HCT116 (cell line): ENCODE measurements around the gene LPO. TPM values are rescaled to one million over a fixed set of nuclear protein-coding genes. Genes with fewer than 3 reads are reported as not detected.

Experiments
- ATAC-seq: fragments of 200-7000 bp; cut with Tn5 transposase; 2 replicates; pipeline ENCODE4 v1.9.1; 2020; ENCODE audit warnings: mild to moderate bottlenecking, moderate library complexity
- BruUV-seq: library from RNA; stranded (reverse); fragments of 400-500 nt; replicated peaks from 2 replicates; lab custom pipeline; 2021; lab: Mats Ljungman, UMichigan
- CTCF ChIA-PET: fragments of 300-600 bp; sonication (Branson Sonifier 250); formaldehyde crosslinking; loops from one replicate; lab custom pipeline; 2021; ENCODE audit warnings: antibody characterized with exemption; lab: Charles Lee
- POLR2A ChIA-PET: fragments of 300-600, 350-600 bp; sonication (Branson Sonifier 250); formaldehyde crosslinking; loops from one replicate; lab custom pipeline; 2021; ENCODE audit warnings: antibody characterized with exemption; lab: Charles Lee
- RAD21 ChIA-PET, 2 experiments: fragments of 300-600 bp; sonication (Branson Sonifier 250); formaldehyde crosslinking; loops; one replicate each; lab custom pipeline; 2023; ENCODE audit warnings: low total read pairs in 2 of 2; ENCODE audit not compliant: uncharacterized antibody in 2 of 2, unreplicated experiment in 2 of 2, low non-redundant PET in 1 of 2; lab: Charles Lee
- DNase-seq: peaks from one replicate; pipeline ENCODE4 v3.0.0-alpha.2; 2010; ENCODE audit warnings: low read depth, low spot score
- H2AFZ ChIP-seq: fragments of 200-600 bp; shearing (Covaris generic), sonication (generic); 2 replicates; pipeline ENCODE4 v1.6.1; 2017; ENCODE audit warnings: low read depth, mixed run types, mixed read lengths, antibody characterized with exemption, low read length; ENCODE audit not compliant: poor library complexity, severe bottlenecking
- H3K27ac ChIP-seq: 2 replicates; pipeline ENCODE4 v1.5.1; 2012; ENCODE audit warnings: low read depth, low read length
- H3K27me3 ChIP-seq: fragments of 200-600 bp; sonication (generic); 2 replicates; pipeline ENCODE4 v1.6.1; 2016; ENCODE audit warnings: mixed run types, low read length, mixed read lengths; ENCODE audit not compliant: insufficient read depth
- H3K36me3 ChIP-seq, 2 experiments: fragments of 200-500 bp in 1 of 2; fragments of 200-600 bp in 1 of 2; sonication (Bioruptor generic) in 1 of 2; sonication (generic) in 1 of 2; 2 replicates each; pipeline versions ENCODE4 v1.5.1 to v1.6.1; 2014 to 2016; ENCODE audit warnings: low read length in 2 of 2, inconsistent platforms in 1 of 2, mixed read lengths in 1 of 2, mixed run types in 1 of 2; ENCODE audit not compliant: insufficient read depth in 2 of 2, control insufficient read depth in 1 of 2
- H3K4me1 ChIP-seq, 2 experiments: fragments of 200-600 bp in 1 of 2; sonication (generic) in 1 of 2; 2 replicates each; pipeline versions ENCODE4 v1.5.1 to v1.6.1; 2012 to 2017; ENCODE audit warnings: low read length in 2 of 2, inconsistent platforms in 1 of 2, mild to moderate bottlenecking in 1 of 2, mixed read lengths in 1 of 2, mixed run types in 1 of 2, moderate library complexity in 1 of 2; ENCODE audit not compliant: insufficient read depth in 2 of 2, control insufficient read depth in 1 of 2
- H3K4me2 ChIP-seq: fragments of 200-600 bp; sonication (generic); 2 replicates; pipeline ENCODE4 v1.6.1; 2017; ENCODE audit warnings: mixed run types, low read length, mixed read lengths
- H3K4me3 ChIP-seq, 2 experiments: fragments of 200-600 bp in 1 of 2; sonication (generic) in 1 of 2; replicated peaks in 1 of 2; 2 replicates each; pipeline ENCODE4 v1.5.1; 2011 to 2016; ENCODE audit warnings: low read length in 2 of 2, control low read depth in 1 of 2, low read depth in 1 of 2, mild to moderate bottlenecking in 1 of 2, mixed read lengths in 1 of 2, mixed run types in 1 of 2
- H3K79me2 ChIP-seq: fragments of 200-600 bp; sonication (generic); 2 replicates; pipeline ENCODE4 v1.6.1; 2017; ENCODE audit warnings: mild to moderate bottlenecking, mixed run types, low read length, moderate library complexity, mixed read lengths; ENCODE audit not compliant: insufficient read depth
- H3K9ac ChIP-seq: fragments of 200-600 bp; sonication (generic); 2 replicates; pipeline ENCODE4 v1.6.1; 2016; ENCODE audit warnings: low read length, mixed read lengths
- H3K9me2 ChIP-seq: fragments of 200-600 bp; sonication (generic), shearing (Covaris generic); 2 replicates; pipeline ENCODE4 v1.6.1; 2017; ENCODE audit warnings: mixed run types, mild to moderate bottlenecking, moderate library complexity; ENCODE audit not compliant: insufficient read depth
- H3K9me3 ChIP-seq, 2 experiments: fragments of 200-500 bp in 1 of 2; fragments of 200-600 bp in 1 of 2; sonication (Bioruptor generic) in 1 of 2; sonication (generic) in 1 of 2; 2 replicates each; pipeline ENCODE4 v1.6.1; 2014 to 2017; ENCODE audit warnings: low read length in 2 of 2, mixed read lengths in 2 of 2, inconsistent platforms in 1 of 2, low read depth in 1 of 2, mild to moderate bottlenecking in 1 of 2, mixed run types in 1 of 2, moderate library complexity in 1 of 2; ENCODE audit not compliant: control insufficient read depth in 1 of 2, insufficient read depth in 1 of 2
- H4K20me1 ChIP-seq: fragments of 200-600 bp; sonication (generic), shearing (Covaris generic); 2 replicates; pipeline ENCODE4 v1.6.1; 2017; ENCODE audit warnings: mixed run types, mild to moderate bottlenecking, moderate library complexity; ENCODE audit not compliant: insufficient read depth
- CBX3 ChIP-seq: IDR thresholded peaks from 2 replicates; pipeline ENCODE4 v1.6.1; 2012; ENCODE audit warnings: low read depth
- CEBPB ChIP-seq: IDR thresholded peaks from 2 replicates; pipeline ENCODE4 v1.6.1; 2012; ENCODE audit warnings: low read depth
- EGR1 ChIP-seq: IDR thresholded peaks from 2 replicates; pipeline ENCODE4 v1.6.1; 2012; ENCODE audit warnings: low read depth
- EZH2 ChIP-seq: fragments of 200-600 bp; sonication (generic); IDR thresholded peaks from 2 replicates; pipeline ENCODE4 v1.6.1; 2017; ENCODE audit warnings: antibody characterized with exemption, mixed run types
- POLR2AphosphoS5 ChIP-seq: IDR thresholded peaks from 2 replicates; pipeline ENCODE4 v1.6.1; 2011; ENCODE audit warnings: mild to moderate bottlenecking, low read depth, low read length, moderate library complexity
- RAD21 ChIP-seq: IDR thresholded peaks from 2 replicates; pipeline ENCODE4 v1.6.1; 2012; ENCODE audit warnings: low read depth, mild to moderate bottlenecking
- SIN3A ChIP-seq: IDR thresholded peaks from 2 replicates; pipeline ENCODE4 v1.6.1; 2012; ENCODE audit warnings: low read depth
- YY1 ChIP-seq: IDR thresholded peaks from 2 replicates; pipeline ENCODE4 v1.6.1; 2011; ENCODE audit warnings: low read length, low read depth, moderate library complexity, mild to moderate bottlenecking; ENCODE audit not compliant: insufficient replicate concordance; ENCODE audit errors: extremely low read depth
- ZFX ChIP-seq: fragments of 450-650 bp; IDR thresholded peaks from 2 replicates; pipeline ENCODE4 v1.6.1; 2017
- ZNF274 ChIP-seq: fragments of 200-500 bp; sonication (Bioruptor generic); IDR thresholded peaks from 2 replicates; pipeline ENCODE4 v1.6.1; 2014; ENCODE audit warnings: mild to moderate bottlenecking, low read depth, low read length, inconsistent platforms
- intact Hi-C: fragments of 100-400 bp; cut with micrococcal nuclease; formaldehyde crosslinking; loops from 2 replicates; pipeline ENCODE4 v1.10.0; 2022
- total RNA-seq: library from RNA; stranded (reverse); gene quantifications from one replicate; pipeline ENCODE4 v1.2.1, GENCODE V29; 2021; ENCODE audit not compliant: unreplicated experiment
- TF ChIP-seq, protein P1 (sequence below): IDR thresholded peaks from 2 replicates; pipeline ENCODE4 v1.6.1; 2012
- TF ChIP-seq, protein P2 (sequence below), 3 experiments: fragments of 200-600 bp in 1 of 3; sonication (generic) in 1 of 3; IDR thresholded peaks in 2 of 3; conservative IDR thresholded peaks in 1 of 3; 2 replicates each; pipeline ENCODE4 v1.5.1; 2012 to 2017; ENCODE audit warnings: low read depth in 2 of 3, low read length in 2 of 3, antibody characterized with exemption in 1 of 3, borderline replicate concordance in 1 of 3, control low read depth in 1 of 3, mild to moderate bottlenecking in 1 of 3, mixed read lengths in 1 of 3, mixed run types in 1 of 3, moderate library complexity in 1 of 3; ENCODE audit not compliant: insufficient read depth in 1 of 3
- TF ChIP-seq, protein P3 (sequence below): IDR thresholded peaks from 2 replicates; pipeline ENCODE4 v1.6.1; 2012; ENCODE audit warnings: low read depth

The LPO gene
- total RNA-seq, 1 experiment from 2014 or later = not detected

DNA sequence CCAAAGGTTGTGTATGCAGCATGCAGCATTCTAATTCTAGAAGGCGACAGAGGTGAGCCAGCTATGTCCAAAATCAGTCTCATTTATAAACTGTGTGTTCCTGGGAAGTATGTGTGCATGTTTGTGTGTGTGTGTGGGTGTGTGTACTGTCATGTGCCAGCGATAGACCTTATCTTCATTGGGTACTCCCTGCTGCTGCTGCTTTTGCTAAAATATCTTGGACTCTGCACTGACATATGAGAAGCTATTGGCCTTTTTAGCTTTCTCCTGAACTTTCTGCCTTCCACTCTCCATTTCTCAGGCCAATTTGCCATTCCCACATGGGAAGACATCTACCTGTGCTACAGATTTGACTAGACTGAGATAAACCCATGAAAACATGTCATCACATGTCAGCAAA is 2.0 kb upstream of the LPO start:
- intact Hi-C loops = no loop called here
- TF ChIP-seq YY1 = no peak
- TF ChIP-seq, protein P1, sequence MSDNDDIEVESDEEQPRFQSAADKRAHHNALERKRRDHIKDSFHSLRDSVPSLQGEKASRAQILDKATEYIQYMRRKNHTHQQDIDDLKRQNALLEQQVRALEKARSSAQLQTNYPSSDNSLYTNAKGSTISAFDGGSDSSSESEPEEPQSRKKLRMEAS = no peak
- TF ChIP-seq, protein P2, sequence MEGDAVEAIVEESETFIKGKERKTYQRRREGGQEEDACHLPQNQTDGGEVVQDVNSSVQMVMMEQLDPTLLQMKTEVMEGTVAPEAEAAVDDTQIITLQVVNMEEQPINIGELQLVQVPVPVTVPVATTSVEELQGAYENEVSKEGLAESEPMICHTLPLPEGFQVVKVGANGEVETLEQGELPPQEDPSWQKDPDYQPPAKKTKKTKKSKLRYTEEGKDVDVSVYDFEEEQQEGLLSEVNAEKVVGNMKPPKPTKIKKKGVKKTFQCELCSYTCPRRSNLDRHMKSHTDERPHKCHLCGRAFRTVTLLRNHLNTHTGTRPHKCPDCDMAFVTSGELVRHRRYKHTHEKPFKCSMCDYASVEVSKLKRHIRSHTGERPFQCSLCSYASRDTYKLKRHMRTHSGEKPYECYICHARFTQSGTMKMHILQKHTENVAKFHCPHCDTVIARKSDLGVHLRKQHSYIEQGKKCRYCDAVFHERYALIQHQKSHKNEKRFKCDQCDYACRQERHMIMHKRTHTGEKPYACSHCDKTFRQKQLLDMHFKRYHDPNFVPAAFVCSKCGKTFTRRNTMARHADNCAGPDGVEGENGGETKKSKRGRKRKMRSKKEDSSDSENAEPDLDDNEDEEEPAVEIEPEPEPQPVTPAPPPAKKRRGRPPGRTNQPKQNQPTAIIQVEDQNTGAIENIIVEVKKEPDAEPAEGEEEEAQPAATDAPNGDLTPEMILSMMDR (IDR thresholded peaks at IDR 0.05 in 2 of 3, conservative IDR thresholded peaks at IDR 0.05 in 1 of 3; ENCODE audit: borderline replicate concordance in 1 of 3, insufficient read depth in 1 of 3, low read depth in 2 of 3, low read length in 2 of 3) = no peak
- no peak for TF ChIP-seq ZNF274
- no peak for TF ChIP-seq EGR1
- TF ChIP-seq POLR2AphosphoS5 = no peak
- no peak for TF ChIP-seq CEBPB
- TF ChIP-seq, protein P3, sequence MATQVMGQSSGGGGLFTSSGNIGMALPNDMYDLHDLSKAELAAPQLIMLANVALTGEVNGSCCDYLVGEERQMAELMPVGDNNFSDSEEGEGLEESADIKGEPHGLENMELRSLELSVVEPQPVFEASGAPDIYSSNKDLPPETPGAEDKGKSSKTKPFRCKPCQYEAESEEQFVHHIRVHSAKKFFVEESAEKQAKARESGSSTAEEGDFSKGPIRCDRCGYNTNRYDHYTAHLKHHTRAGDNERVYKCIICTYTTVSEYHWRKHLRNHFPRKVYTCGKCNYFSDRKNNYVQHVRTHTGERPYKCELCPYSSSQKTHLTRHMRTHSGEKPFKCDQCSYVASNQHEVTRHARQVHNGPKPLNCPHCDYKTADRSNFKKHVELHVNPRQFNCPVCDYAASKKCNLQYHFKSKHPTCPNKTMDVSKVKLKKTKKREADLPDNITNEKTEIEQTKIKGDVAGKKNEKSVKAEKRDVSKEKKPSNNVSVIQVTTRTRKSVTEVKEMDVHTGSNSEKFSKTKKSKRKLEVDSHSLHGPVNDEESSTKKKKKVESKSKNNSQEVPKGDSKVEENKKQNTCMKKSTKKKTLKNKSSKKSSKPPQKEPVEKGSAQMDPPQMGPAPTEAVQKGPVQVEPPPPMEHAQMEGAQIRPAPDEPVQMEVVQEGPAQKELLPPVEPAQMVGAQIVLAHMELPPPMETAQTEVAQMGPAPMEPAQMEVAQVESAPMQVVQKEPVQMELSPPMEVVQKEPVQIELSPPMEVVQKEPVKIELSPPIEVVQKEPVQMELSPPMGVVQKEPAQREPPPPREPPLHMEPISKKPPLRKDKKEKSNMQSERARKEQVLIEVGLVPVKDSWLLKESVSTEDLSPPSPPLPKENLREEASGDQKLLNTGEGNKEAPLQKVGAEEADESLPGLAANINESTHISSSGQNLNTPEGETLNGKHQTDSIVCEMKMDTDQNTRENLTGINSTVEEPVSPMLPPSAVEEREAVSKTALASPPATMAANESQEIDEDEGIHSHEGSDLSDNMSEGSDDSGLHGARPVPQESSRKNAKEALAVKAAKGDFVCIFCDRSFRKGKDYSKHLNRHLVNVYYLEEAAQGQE = no peak
- no peak for TF ChIP-seq SIN3A
- no peak for TF ChIP-seq EZH2
- TF ChIP-seq CBX3 = no peak
- TF ChIP-seq ZFX = no peak
- no peak for TF ChIP-seq RAD21
- H4K20me1 ChIP-seq = no peaks in the 10 kb centered on the region
- no peak overlapping the region for H3K9ac ChIP-seq
- no peaks in the 10 kb centered on the region for H3K9me2 ChIP-seq
- ChIA-PET CTCF (interaction anchor here (0.6 to 2.4 kb wide), 4 partner anchors 7 to 37 kb away, joined by 3 to 12 read pairs (median 4); no protein-coding TSS in a partner anchor), RAD21 (no interaction called here), POLR2A (interaction anchor here (1.2 to 1.6 kb wide), 2 partner anchors 13 to 17 kb away, joined by 3 to 4 read pairs; partner anchors contain the start of gene MKS1)
- no peak overlapping the region for H3K4me3 ChIP-seq
- no peak overlapping the region for H3K4me2 ChIP-seq
- H3K79me2 ChIP-seq = no peaks in the 10 kb centered on the region
- ATAC-seq (no peak), DNase-seq (no peak)
- H3K36me3 ChIP-seq = no peaks in the 10 kb centered on the region
- peaks cover 74% of the 10 kb centered on the region for H3K27me3 ChIP-seq
- no TSS peak for BruUV-seq
- peaks cover 0 to 6% of the 10 kb centered on the region in 2 experiments; a peak in 1 of 4 replicates for H3K4me1 ChIP-seq
- no peak overlapping the region for H2AFZ ChIP-seq
- H3K9me3 ChIP-seq = no peaks in the 10 kb centered on the region
- no peak overlapping the region for H3K27ac ChIP-seq
